Ammon's horn (tissue), 1 donor: ENCODE results near the gene CSMD2.

Experiments
- DNase-seq: peaks from one replicate; pipeline ENCODE4 v3.0.0-alpha.2; 2016; ENCODE audit warnings: low spot score

Gene CSMD2

DNA sequence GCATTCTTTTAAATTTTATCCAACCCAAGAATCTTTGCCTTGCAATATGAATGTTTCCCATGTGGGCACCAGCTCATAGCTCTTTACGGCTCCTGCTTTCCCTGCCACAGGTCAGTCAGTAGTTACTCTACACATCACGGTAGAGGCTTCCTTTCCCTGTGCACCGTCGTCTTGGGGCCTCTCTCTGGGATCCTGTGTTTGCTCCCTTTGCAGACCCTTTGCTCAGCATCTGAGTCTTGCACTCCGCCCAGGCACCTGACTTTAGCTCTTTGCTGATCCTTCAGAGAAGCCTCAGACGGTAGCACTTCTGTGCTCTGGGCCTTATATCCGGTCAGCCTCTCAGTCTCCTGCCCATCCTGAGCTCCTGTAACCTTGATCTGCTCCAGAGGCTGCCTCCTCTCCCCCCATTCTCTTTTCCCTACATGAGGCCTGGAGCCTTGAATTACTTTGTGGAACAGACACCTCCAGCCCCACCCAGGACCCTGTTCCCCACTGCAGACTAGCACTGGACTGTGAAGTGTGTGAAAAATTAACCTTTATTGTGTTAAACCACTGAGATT, 484.7 kb downstream of the CSMD2 start:
- no peak for DNase-seq

DNA sequence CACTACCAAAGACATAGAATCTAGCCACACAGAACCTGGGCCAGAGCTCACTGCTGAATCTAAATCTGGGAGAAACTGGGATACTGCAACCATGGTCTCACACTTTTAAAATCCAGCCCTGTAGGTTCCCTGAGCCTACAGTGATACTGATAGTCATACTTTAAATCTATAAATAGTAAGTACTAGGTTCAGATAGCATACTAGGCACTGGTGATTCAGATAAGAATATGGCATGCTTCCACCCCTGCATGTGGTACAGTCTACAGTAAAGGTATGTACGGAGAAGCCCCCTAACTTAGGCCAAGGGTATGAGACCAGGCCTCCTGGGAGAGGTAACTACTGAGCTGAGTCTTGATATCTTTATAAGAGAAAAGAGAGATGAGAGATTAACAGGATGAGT, 494.5 kb downstream of the CSMD2 start:
- no peak for DNase-seq

DNA sequence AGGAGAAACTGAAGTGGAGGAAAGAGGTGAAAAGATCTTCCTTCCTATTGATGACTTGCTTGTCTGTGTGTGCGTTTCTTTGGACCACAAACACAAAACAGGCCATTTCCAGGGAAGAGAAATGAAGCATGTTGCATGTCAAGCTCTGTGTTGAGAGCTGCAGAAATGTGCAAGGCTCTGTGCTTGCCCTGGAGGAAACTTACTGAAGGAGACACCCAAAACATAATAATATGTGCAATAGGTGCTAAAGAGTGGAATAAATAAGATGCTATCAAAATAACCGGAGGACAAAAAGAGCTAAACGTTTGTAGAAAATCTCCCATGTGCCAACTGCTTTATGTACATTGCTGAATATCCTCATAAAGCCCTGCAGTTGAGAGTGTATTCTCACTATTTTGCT, 496.3 kb downstream of the CSMD2 start:
- DNase-seq: no peak

DNA sequence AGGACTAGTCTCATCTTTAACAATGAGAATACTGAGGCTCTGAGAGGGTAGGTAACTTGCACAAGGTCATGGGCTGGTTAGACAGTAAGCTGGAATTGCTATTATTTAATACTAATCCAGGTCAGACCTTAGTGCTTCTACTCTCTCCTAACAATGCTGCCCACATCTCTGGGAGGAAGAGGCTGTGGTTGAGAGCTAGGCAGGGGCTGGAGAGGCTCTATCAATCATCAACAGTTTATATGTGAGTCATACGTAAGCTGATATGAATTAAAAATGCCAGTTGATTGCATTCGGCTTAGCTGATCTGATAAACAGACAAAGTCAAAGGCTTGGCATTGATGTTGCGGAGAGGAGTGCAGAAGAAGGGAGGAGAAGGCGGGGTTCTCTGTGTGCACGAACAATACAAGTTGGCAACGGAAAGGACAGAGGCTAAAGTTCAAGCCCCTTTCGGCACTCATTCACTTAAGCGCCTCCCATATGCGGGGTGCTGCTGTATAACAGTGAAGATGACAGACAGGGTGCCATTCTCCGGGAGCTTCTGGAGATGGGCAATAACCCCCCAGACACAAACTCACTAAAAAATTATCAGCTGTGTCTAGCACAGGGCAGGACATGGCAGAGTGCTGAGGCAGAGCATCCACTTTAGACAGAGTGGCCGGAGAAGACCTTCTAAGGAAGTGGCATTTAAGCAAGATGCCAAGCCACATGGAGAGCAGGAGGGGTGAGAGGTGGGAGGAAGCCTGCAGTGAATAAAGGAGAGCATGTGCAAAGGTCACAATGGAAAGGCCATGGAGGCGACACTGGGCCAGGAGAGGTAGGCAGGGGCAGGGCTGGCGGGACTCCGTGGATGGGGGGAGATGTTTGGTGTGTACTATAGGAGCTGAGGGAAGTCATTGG, 497.4 kb downstream of the CSMD2 start:
- no peak for DNase-seq

DNA sequence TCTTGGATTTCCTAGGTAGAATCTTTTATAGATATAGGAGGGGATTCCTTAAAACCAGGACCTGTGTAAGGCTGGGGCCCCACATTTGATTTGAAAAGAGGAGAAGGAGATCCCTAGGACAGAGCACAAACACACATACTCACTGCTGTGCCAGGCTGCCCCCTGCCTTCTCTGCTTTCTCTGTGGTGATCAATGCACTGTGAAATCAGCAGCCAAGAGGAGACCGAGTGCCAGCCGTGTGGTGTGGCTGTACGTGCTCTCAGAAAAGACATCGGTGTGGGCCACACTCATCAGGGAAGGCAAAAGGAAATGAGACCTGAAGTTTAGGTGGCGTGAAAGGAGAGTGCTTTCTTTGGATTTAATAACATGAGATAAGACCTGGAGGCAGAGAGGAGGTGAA, 498.4 kb downstream of the CSMD2 start:
- DNase-seq: no peak

DNA sequence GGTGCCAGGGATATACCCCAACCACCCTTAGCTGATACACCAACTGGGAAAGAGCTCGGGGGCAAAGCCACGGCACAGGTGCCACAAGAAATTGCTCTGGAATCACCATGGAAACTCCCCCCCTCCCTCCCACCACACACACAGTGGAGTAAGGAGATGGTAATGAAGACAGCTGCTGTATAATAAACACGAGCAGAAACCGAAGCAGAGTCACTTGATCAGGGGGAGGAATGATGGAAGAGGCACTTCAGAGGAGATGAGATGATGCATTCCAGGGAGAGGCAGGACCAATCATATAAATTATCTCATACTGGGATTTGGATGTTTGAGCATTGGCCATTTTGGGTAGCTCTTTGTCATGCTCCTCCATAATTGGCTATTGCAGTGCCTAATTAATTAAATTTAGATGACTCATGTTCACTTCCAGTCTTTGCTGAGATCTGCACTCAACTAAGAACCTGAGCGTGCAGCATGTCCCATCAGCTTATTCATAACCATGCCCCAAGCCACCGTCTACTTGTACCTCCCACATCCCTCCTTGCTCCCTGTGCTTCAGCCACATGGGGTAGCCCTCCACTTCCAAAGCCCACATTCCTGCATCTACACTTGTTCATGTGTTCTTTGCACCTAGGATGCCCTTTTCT, 503.1 kb downstream of the CSMD2 start:
- peak; percentile 62 for DNase-seq

DNA sequence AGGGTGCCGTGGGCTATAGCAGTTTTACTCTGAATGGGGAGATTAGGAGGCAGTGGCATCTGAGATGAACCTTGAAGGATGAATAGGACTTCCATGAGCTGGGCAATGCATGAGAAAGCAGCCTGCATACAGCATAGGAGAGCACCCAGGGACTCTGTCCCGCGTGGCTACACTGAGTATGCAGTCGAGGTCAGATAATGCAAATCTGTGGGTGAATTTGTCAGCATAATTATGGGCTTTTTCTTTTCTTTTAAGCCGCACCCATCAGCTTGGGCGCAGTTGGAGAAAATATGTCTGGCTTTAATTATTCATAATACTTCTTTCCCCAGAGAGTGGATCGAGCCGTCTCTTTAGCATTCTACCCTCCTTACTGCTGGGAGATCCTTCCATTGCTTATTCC, 504.1 kb downstream of the CSMD2 start:
- no peak for DNase-seq

DNA sequence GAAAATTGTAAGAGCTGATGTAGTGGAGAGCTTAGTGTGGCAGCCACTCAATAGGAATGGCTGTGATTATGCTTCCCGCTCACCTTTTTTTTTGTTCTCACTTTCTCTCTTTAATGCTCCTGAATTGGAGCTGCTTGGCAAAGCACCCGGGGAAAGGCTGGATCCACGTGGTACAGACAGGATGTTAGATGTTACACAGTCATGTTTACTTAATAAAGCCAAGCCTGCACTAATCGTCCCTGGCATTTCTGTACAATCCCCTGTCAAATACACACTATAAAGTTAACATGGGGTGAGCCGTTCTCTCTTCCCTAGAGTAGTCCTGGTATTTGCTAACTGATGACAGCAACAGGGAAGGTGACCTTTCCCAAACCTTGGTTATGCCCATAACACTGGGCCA, 504.8 kb downstream of the CSMD2 start:
- peak; percentile 35 for DNase-seq

DNA sequence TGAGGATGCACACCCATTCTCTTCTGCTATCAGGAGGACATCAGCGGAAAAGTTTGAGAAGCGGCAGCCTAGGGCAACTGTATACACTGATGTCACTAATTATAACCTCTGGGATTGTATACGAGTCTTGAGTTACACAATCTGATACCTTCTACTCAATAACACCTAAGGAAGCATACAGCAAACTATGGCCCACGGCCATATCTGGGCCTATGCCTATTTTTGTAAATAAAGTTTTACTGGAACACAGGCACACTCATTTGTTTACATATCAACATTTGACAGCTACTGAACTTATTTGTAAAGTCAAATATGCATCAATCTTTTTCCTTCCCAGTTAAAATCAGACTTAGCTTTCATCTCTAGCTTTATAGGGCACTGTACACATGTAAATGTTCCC, 505.4 kb downstream of the CSMD2 start:
- no peak for DNase-seq

DNA sequence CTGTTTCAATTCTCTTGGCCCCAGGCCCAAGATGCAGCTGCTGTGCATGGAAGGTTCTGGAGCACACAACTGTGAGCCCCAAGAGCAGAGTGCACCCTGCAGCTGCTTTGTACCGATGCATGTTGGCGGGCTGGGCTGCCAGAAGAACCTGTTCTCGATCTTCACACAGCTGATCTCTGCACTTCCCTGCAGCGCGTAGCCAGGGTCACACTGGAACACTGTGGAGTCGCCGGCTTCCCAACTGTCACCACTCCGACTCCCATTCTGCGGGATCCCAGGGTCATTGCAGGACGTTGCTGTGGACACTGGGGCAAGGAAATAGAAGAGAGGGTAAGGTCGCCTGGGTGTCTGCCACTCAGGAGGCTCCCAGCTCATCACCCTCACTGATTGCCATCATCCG, 507.2 kb downstream of the CSMD2 start:
- no peak for DNase-seq

DNA sequence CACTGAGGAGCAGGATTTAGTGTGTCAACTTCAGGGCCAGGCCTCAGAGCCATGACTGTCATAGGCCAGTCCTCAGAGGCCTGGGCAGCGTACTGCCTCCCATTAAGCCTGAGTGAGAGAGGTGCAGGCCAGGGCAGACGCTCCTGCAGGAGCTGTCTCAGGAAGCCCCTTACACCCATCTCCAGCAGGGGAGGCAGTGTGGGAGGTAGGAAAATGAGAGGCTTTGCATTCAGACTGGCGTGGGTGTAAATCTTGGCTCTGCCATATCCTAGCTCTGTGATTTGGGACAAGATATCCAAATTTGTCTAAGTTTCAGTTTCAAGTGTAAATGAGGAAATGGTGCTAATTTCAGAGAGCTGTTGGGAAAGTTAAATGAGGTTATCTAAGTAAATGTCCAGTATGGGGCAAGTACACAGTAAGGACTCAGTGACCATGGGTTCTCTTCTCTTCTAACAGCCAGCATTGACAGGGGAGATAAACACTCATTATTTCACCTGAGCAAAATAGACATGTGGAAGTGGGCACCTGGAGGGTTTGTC, 508.5 kb downstream of the CSMD2 start:
- no peak for DNase-seq

DNA sequence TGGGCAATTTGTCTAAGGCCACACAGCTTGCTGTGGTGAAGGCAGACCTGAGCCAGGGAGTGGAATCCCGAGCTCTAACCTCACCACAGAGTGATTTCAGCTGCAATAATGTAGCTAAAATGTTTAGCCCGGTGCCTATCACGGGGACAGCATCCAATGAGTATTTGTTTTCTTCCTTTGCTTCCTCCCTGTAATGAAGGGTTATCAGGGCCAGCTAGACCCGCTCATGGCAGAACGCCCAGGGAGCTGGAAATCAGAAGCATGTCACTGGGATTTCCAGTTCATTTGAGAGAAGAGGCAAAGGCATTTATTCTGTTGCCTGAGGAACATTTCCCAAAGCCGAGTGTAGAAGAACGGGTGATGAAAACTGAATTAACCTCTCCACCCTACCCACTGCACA, 509.5 kb downstream of the CSMD2 start:
- DNase-seq: no peak

DNA sequence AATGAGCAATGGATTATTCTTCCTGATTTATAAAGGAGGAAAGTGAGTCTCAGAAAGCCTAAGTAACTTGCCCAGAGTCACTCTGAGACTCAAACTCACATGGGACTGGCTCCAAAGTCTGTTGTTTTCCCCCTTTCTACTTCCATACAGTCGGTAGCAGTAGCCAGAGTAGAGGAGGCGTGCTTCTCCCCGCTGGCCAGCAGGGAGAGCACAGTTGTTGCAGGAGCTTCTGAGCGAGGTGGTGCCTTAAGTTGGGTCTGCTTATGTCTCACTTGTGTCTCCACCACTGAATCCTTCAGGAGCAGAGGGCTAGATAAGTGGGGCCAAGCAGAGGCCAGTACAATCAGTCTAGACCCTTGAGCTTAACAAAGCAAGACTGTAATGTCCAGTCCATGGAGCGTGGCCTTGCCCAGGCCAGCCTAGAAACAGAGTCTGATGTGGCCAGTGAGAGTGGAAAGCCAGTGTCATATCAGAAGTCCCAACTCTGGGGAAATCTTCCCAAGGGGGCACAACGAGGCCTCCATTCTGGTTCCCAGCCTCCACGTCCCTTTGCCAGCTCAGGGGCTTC, 510.7 kb downstream of the CSMD2 start:
- no peak for DNase-seq

DNA sequence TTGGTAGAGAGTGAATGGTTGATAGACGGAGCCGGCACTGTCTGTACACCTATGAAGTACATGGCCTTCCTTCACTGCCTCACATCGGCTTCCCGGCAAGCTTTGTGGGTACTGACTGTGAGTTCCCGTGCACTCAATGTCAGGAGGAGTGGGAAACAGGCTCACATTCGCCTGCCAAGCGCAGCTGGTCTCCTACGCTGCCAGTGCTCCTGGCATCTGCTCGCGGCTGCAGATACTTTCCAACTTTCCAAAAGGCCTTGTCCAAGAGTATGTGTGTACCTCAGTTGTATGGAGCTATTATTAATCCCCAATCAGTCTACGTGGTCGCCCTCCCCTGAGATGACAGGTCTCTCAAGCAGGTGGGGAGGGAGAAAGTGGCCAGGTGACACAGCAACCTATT, 511.8 kb downstream of the CSMD2 start:
- DNase-seq: peak; percentile 49

DNA sequence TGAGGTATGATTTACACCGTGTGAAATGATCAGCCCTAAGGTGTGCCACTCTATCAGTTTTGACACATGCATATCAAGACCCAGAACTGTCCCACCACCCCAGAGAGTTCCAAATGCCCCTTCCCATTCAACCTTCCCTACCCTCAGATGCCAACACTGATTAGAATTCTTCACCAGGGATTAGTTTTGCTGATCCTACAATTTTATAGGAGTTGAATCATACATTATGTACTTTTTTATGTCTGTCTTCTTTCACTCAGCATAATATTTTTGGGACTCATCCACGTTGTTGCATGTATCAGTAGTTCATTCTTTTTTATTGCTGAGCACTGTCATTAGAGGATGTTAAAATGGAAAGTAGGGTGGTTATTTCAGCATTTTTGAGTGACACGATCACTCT, 514.3 kb downstream of the CSMD2 start:
- no peak for DNase-seq

DNA sequence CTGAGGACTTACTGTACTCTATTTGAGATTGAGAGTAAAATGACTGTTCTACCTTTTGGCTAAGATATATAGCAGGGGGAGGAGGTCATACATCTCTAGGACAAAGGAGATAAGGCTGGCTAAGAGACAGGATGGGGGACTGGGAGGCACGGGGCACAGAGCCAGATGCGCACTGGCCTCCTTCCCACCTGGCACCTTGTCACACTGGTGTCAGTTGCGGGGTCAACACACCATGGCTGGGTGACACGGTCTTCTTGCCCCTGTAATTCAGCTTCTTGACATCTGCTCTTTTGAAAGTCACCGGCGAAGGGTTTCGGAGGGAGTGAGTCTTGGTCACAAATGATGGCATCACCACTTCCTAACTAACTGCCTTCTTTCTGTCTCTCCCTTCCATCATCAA, 515.3 kb downstream of the CSMD2 start:
- DNase-seq: no peak

DNA sequence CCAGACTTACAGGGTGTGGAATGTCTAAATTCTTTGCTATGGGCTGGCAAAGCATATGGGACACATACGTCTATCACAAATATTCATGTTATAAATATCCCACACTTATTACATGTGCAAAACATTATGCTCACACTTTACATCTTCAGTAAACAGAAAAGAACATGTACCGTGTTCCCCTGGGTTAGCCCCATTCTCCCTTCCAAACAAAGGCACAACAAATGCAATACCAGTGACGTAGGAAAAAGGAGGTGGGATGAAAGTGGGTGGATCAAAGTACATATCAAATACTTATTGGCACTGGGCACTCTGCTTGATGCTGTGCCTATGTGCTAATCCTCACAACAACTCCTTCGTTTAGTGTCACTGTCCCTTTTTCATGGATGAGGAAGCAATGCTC, 521.8 kb downstream of the CSMD2 start:
- no peak for DNase-seq

DNA sequence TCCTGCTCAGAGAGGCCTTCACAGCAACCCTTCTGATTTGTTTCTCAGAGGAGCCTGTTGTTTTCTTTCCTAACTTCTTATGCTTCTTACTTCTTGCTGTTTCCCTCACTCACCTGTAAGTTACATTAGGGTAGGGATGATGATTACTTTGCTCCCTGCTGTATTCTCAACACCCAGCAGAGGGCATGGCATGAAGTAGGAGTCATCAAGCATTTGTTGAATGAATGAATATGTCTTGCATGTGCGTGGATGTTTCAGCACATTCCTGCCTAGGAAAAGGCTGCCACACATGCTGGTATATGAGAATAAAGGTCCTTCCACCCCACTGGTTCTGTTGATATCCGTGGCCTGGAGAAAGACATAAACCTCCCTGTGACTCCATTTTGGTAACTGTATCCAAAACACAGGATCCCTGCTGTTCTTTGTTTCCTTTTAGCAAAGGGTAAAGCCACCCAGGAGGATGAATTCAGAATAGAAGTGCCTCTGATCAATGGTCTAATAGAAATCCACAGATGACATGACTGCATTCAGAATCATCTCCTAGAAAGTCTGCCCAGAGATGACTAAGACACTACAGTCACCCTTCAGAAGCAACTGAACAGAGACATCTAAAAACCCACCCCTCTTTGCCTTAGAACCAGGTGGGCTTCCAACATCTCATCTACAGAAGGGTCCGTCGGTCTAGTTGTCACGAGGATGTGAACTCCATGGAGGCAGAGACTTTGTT, 523.8 kb downstream of the CSMD2 start:
- DNase-seq: peak; percentile 43

DNA sequence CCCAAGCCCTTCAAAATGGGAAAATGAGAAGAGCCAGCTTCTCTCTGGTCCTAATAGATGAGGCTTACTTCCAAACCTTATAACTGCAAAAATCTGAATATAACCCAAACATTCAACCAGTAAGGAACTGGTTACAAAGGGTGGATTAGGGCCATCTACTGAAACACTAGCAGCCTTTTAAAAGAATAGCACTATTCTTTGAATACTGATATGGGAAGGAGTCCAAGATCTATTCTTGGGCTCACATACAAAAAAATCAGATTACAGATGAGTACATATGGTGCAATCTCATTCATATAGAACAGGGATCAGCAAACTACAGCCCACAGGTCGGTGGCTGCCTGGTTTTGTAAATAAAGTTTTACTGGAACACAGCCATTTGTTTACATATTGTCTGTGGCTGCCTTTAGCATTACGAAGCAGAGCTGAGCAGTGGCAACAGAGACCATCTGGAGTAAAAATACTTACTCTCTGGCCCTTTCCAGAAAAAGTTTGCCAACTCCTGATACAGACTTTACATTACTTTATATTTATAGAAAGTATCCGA, 524.8 kb downstream of the CSMD2 start:
- DNase-seq: no peak

DNA sequence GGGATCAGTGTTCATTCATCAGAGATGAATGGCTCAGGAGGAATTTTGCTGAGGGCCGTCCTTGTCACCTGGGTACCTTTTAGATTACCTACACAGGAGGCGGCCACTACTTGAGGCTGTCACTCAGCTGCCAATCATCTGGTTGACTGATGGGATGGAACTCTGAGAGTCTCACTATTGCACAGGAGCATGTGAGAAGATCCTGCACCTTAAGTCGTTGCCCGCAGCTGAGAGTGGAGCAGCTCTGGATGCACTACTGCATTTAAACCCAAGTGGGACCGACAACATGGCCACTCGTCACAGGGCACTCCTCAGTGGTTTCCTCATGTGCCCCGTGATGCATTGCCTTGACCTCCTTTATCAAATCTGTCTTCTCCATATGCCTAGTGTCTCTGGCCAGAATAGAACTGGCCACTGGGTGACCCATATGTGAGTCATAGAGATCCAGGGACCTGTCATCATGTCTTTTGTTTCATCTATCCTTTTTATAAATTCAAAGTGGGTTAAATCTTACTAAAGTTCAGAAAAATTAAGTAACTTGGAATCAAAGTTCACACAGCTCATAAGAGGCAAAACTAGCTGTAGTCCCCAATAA, 527.1 kb downstream of the CSMD2 start:
- DNase-seq: no peak

DNA sequence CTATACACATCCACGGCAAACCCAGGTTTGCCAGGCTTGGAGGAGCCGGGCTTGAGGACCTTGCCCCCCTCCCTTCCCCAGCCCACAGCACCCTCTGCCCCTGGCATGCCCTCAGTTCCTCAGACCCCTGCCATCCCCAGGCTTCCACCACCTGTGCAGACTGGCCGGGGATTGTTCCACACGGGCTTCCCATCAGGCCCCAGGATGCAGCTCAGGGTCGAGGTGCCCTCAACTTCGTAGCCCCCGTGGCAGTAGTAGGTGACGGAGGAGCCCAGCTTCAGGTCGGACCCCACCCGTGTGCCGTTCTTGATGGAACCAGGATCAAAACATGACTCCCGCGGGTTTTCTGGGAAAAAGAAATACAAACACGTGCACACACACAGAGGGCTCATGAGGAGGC, 528.8 kb downstream of the CSMD2 start:
- no peak for DNase-seq
